Natural killer cell (primary cell): ENCODE results near the gene LRSAM1. TPM values are rescaled to one million over a fixed set of nuclear protein-coding genes. Genes with fewer than 3 reads are reported as not detected.

Source experiments
- ATAC-seq, 3 donors: fragments of 150-1000 bp in 2 of 3; fragments of 200-7000 bp in 1 of 3; cut with Tn5 transposase; 1 replicate in 1 of 3; 2 replicates in 2 of 3; pipeline ENCODE4 v1.10.0; 2021; ENCODE audit warnings: mild to moderate bottlenecking in 2 of 3, moderate library complexity in 2 of 3
- DNase-seq, 2 donors: peaks; one replicate each; pipeline versions ENCODE4 v3.0.0 to v3.0.0-alpha.2; 2013 to 2021; ENCODE audit warnings: mixed read lengths in 1 of 2
- H3K27ac ChIP-seq: one replicate; pipeline ENCODE4 v1.5.1; 2013; ENCODE audit warnings: mild to moderate bottlenecking, low read length
- H3K27me3 ChIP-seq: one replicate; pipeline ENCODE4 v1.6.1; 2013; ENCODE audit warnings: low read length; ENCODE audit not compliant: control insufficient read depth, insufficient read depth
- H3K36me3 ChIP-seq: one replicate; pipeline ENCODE4 v1.6.1; 2013; ENCODE audit warnings: low read length; ENCODE audit not compliant: control insufficient read depth, insufficient read depth
- H3K4me1 ChIP-seq: one replicate; pipeline ENCODE4 v1.6.1; 2013; ENCODE audit warnings: low read length; ENCODE audit not compliant: control insufficient read depth, insufficient read depth
- H3K4me3 ChIP-seq: one replicate; pipeline ENCODE4 v1.5.1; 2013; ENCODE audit warnings: low read length
- H3K9me3 ChIP-seq: one replicate; pipeline ENCODE4 v1.6.1; 2013; ENCODE audit warnings: low read length; ENCODE audit not compliant: control insufficient read depth, insufficient read depth
- H3K27ac Mint-ChIP-seq, 2 donors: one replicate each; pipeline ENCODE4 v1.8.0; 2022; ENCODE audit warnings: mild to moderate bottlenecking in 2 of 2, mixed read lengths in 2 of 2, moderate library complexity in 1 of 2
- H3K27me3 Mint-ChIP-seq, 2 donors: one replicate each; pipeline ENCODE4 v1.8.0; 2022; ENCODE audit warnings: low read depth in 2 of 2, mixed read lengths in 2 of 2
- H3K36me3 Mint-ChIP-seq: one replicate; pipeline ENCODE4 v1.8.0; 2022; ENCODE audit warnings: mixed read lengths
- H3K4me1 Mint-ChIP-seq, 2 donors: one replicate each; pipeline ENCODE4 v1.8.0; 2022; ENCODE audit warnings: mixed read lengths in 2 of 2
- H3K4me3 Mint-ChIP-seq: one replicate; pipeline ENCODE4 v1.8.0; 2022; ENCODE audit warnings: mild to moderate bottlenecking, moderate library complexity, mixed read lengths
- H3K9me3 Mint-ChIP-seq, 2 donors: one replicate each; pipeline ENCODE4 v1.8.0; 2022; ENCODE audit warnings: mixed read lengths in 2 of 2
- WGBS: methylation state at CpG from one replicate; pipeline ENCODE4 v1.1.7; 2013; ENCODE audit warnings: missing lambda C conversion rate; ENCODE audit not compliant: insufficient coverage; 5-methylcytosine and 5-hydroxymethylcytosine counted together
- intact Hi-C: fragments of 100-400 bp; cut with micrococcal nuclease; formaldehyde crosslinking; loops from one replicate; pipeline ENCODE4 v1.14.2; 2022
- total RNA-seq, 4 donors: library from RNA; stranded (reverse); fragments of 120-200 nt in 1 of 4; gene quantifications; one replicate each; pipeline versions ENCODE4 v1.2.3 to v1.2.4, GENCODE V29; 2013 to 2022
- TF ChIP-seq, protein P1 (sequence below): fragments of 200-600 bp; IDR thresholded peaks from one replicate; pipeline ENCODE4 v1.8.0; 2022; ENCODE audit warnings: antibody characterized with exemption

LRSAM1 gene
- total RNA-seq, 3 donors from 2014 or later (not counting 1 experiment from before 2014, with no cell fraction given), result 17.4 to 24.6 (median 20.7) TPM

DNA sequence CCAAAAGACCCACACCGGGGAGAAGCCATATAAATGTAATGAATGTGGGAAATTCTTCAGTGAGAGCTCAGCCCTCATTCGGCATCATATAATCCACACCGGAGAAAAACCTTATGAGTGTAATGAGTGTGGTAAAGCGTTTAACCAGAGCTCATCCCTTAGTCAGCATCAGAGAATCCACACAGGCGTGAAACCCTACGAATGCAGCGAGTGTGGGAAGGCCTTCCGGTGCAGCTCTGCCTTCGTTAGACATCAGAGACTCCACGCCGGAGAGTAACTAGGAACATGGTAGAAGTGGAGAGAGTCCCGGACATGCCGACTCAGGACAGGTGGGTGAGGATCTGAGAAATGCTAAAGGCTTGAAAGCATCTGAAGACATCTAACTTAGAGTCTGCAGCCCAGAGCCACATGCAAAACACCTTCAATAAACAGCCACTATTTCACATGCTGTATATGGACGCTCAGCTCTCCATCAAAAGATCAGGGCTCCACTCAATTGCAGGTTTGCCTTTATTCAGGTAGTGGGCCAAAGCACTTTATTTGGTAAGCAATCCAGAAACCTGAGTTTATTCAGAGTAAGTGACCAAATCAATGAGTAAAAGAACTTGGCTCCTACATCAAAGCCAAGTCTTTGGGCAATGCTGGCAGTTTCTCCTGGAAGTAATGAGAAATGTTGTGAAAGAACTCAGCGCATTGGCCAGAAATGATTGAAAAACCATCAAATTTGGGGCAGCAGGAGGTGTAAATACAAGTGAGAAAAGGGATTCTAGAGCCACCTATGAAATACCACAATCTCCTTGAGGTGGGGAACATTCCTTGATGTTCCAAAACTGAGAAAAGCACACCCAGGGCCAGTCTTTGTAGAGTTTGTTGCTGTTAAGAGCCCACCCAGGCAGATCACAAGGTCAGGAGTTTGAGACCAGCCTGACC is 6.1 kb upstream of the LRSAM1 start:
- Histone ChIP-seq H3K36me3 (peaks cover 85% of the 10 kb centered on the region), H3K9me3 (no peaks in the 10 kb centered on the region), H3K27ac (no peak overlapping the region), H3K27me3 (no peaks in the 10 kb centered on the region), H3K4me3 (no peak overlapping the region), H3K4me1 (peaks cover 14% of the 10 kb centered on the region)
- no peaks in the 10 kb centered on the region for H3K36me3 Mint-ChIP-seq
- DNase-seq (no peak), ATAC-seq (no peak)
- no peaks in the 10 kb centered on the region for H3K27me3 Mint-ChIP-seq
- H3K4me3 Mint-ChIP-seq, result no peak overlapping the region
- intact Hi-C loops, result no loop called here
- H3K9me3 Mint-ChIP-seq, result no peaks in the 10 kb centered on the region
- H3K4me1 Mint-ChIP-seq, result peaks cover 30 to 37% of the 10 kb centered on the region in 2 donors
- H3K27ac Mint-ChIP-seq, result peak overlapping the region; percentile 72 to 79
- TF ChIP-seq, protein P1, sequence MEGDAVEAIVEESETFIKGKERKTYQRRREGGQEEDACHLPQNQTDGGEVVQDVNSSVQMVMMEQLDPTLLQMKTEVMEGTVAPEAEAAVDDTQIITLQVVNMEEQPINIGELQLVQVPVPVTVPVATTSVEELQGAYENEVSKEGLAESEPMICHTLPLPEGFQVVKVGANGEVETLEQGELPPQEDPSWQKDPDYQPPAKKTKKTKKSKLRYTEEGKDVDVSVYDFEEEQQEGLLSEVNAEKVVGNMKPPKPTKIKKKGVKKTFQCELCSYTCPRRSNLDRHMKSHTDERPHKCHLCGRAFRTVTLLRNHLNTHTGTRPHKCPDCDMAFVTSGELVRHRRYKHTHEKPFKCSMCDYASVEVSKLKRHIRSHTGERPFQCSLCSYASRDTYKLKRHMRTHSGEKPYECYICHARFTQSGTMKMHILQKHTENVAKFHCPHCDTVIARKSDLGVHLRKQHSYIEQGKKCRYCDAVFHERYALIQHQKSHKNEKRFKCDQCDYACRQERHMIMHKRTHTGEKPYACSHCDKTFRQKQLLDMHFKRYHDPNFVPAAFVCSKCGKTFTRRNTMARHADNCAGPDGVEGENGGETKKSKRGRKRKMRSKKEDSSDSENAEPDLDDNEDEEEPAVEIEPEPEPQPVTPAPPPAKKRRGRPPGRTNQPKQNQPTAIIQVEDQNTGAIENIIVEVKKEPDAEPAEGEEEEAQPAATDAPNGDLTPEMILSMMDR, result no peak
- 95% methylated on average over 14 of the region's 15 CpGs for WGBS

DNA sequence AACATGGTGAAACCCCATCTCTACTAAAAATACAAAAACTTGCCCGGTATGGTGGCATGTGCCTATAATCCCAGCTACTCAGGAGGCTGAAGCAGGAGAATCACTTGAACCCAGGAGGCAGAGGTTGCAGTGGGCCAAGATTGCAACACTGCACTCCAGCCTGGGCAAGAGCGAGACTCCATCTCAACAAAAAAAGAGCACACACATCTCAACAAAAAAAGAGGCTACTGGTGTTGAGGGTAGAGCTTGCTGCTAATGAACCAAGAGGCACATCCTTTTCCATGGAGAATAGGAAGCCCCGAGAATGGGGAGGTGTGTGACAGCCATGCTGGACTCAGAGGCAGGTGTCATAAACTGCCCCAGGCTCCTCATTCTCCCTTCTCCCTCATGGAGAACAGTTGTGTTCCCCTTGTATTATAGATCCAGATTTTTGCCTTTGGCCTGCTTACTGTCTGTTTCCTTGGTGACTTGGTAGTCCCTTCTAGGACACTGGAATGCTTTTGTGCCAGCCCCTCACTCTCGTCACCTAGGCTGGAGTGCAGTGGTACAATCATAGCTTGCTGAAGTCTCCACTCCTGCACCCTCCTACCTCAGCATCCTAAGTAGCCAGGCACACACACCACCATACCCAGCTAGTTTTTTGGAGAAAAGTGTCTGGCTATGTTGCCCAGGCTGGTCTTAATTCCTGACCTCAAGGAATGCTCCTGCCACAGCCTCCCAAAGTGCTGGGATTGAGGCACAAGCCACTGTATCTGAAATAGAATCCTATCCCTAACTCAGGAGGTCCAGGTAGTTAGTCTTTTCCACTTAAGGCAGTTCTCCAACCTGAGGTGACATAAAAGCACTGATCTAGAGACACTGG is 5.2 kb upstream of the LRSAM1 start:
- no peaks in the 10 kb centered on the region for H3K36me3 Mint-ChIP-seq

GRCh38 chr9:127446713-127447415 is 4.4 kb upstream of the LRSAM1 start:
- intact Hi-C loops, result no loop called here
- Histone ChIP-seq H3K9me3 (no peaks in the 10 kb centered on the region), H3K27me3 (no peaks in the 10 kb centered on the region), H3K36me3 (peaks cover 72% of the 10 kb centered on the region), H3K27ac (no peak overlapping the region), H3K4me3 (no peak overlapping the region), H3K4me1 (peaks cover 23% of the 10 kb centered on the region)
- peaks cover 41 to 44% of the 10 kb centered on the region in 2 donors for H3K4me1 Mint-ChIP-seq
- no peaks in the 10 kb centered on the region for H3K9me3 Mint-ChIP-seq
- 95% methylated on average over 7 of the region's 7 CpGs for WGBS
- H3K36me3 Mint-ChIP-seq, result no peaks in the 10 kb centered on the region
- peak overlapping the region; percentile 85 to 93 for H3K27ac Mint-ChIP-seq
- no peak for DNase-seq
- H3K27me3 Mint-ChIP-seq, result no peaks in the 10 kb centered on the region
- no peak for ATAC-seq
- no peak overlapping the region for H3K4me3 Mint-ChIP-seq
- TF ChIP-seq, protein P1, result no peak

More for the DNA sequence above, 5.2 kb upstream of the LRSAM1 start:
- Mint-ChIP-seq H3K9me3 (no peaks in the 10 kb centered on the region), H3K27ac (peak overlapping the region; percentile 72 to 79), H3K4me1 (peaks cover 33 to 44% of the 10 kb centered on the region in 2 donors), H3K4me3 (no peak overlapping the region), H3K27me3 (no peaks in the 10 kb centered on the region)
- Histone ChIP-seq H3K4me3 (no peak overlapping the region), H3K27me3 (no peaks in the 10 kb centered on the region), H3K9me3 (no peaks in the 10 kb centered on the region), H3K27ac (no peak overlapping the region), H3K36me3 (peaks cover 76% of the 10 kb centered on the region), H3K4me1 (peaks cover 19% of the 10 kb centered on the region)
- TF ChIP-seq, protein P1, result no peak
- DNase-seq, result no peak
- ATAC-seq, result no peak
- intact Hi-C loops, result no loop called here
- WGBS, result 74% methylated on average over 3 of the region's 4 CpGs
